GM20000 (cell line): ENCODE data around the gene DNAH12.

Experiments
- DNase-seq: peaks from one replicate; pipeline ENCODE4 v3.0.0; 2012; ENCODE audit warnings: low spot score
- TF ChIP-seq, protein P1 (sequence below): IDR thresholded peaks from 2 replicates; pipeline ENCODE4 v1.5.1; 2012; ENCODE audit warnings: mild to moderate bottlenecking, control low read depth; ENCODE audit errors: extremely low read depth, missing control alignments

Gene DNAH12

DNA sequence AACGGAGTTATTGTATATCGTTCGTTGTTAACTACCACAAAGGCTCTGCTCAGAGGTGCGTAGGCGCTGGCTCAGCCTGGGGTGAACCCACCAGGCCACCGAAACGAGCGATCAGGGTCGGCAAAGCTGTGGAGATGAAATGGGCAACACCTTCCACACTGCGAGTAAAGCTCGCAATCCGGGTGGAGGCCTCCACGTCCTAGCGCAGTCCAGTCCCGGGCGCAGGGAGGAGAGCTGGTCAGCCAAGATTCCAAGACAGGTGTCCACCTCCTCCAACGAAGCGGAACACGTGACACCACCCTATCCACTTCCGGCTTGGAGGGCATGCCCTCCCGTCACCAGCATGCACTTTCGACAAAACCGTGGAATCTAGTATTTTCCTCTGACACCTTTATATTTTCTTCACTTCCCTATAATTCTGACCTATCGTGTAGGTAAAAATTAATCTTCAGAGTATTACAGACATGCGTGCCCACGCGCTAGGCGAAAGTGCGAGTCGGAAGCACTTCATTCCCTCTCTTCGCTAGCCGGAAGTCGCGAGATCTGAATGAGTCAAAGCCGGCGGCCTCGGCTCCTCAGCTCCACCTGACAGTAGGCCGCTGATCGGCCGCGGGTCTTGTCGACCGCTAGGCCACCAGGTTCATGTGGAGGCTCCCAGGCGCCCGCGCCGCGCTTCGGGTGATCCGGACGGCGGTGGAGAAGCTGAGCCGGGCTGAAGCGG, 11.8 kb upstream of the DNAH12 start, which contains the start of gene PDE12:
Gene PDE12 (plus strand): TSS at position 537 of the 721 bp plus-strand sequence. CDS start 106 bp downstream, at position 643.
- DNase-seq, result peak; percentile 83
- TF ChIP-seq, protein P1, sequence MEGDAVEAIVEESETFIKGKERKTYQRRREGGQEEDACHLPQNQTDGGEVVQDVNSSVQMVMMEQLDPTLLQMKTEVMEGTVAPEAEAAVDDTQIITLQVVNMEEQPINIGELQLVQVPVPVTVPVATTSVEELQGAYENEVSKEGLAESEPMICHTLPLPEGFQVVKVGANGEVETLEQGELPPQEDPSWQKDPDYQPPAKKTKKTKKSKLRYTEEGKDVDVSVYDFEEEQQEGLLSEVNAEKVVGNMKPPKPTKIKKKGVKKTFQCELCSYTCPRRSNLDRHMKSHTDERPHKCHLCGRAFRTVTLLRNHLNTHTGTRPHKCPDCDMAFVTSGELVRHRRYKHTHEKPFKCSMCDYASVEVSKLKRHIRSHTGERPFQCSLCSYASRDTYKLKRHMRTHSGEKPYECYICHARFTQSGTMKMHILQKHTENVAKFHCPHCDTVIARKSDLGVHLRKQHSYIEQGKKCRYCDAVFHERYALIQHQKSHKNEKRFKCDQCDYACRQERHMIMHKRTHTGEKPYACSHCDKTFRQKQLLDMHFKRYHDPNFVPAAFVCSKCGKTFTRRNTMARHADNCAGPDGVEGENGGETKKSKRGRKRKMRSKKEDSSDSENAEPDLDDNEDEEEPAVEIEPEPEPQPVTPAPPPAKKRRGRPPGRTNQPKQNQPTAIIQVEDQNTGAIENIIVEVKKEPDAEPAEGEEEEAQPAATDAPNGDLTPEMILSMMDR, result no peak

DNA sequence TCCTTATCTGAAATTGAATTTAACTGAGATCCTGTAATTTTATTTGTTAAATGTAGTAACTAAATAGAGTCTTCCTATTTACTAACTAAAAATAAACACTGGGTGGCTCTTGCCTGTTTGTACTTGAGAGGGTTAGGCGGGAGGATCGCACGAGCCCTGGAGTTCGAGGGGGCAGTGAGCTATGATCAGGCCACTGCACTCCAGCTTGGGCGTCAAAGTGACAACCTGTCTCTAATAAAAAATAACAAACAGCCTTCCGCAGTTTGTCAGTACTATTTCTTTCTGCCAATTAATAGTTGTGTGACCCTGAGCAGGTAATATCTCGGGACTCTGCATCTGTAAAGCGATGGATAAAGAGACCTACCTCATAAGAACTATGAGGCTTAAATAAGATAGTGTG, 11.2 kb upstream of the DNAH12 start:
- TF ChIP-seq, protein P1, result no peak
- DNase-seq, result no peak

GRCh38 chr3:57546616-57547015, 2.5 kb upstream of the DNAH12 start:
- DNase-seq, result no peak
- TF ChIP-seq, protein P1, result no peak

- TF ChIP-seq, protein P1, result no peak
- DNase-seq, result no peak
These were observed 1.6 kb upstream of the DNAH12 start for GRCh38 chr3:57545636-57546268.

GRCh38 chr3:57538465-57538864, 5.7 kb downstream of the DNAH12 start:
- DNase-seq, result no peak
- TF ChIP-seq, protein P1, result no peak

- TF ChIP-seq, protein P1, result no peak
- DNase-seq, result no peak
These were observed 14.0 kb downstream of the DNAH12 start for GRCh38 chr3:57530071-57530608.

DNA sequence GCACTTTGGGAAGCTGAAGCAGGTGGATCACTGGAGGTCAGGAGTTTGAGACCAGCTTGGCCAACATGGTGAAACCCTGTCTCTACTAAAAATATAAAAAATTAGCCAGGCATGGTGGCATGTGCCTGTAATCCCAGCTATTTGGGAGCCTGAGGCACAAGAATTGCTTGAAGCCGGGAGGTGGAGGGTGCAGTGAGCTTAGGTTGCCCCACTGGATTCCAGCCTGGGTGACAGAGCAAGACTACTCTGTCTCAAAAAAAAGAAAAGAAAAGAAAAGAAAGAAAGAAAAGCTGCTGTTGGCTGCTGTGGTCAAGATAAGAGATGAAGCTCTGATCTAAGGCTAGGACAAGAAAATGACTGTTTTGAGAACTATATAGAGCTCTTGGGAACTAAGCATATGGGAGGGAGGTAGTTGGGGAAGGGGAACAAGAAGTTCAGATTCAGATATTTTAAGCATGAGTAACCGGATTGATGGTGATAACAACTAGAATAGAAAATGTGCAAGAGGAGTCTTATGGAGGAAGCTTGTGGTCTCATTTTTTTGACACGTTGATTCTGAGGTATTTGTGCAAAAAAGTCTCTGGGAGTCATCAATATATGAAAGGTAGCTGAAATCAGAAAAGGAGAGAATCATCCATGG, 25.7 kb downstream of the DNAH12 start:
- TF ChIP-seq, protein P1, result no peak
- DNase-seq, result no peak
